ENCODE data around the gene CDK5RAP2.

- TF ChIP-seq EZH2 (IDR thresholded peaks at IDR 0.05; ENCODE audit: borderline replicate concordance, low read depth, low read length, severe bottlenecking) (no peak), CTCF (IDR thresholded peaks at IDR 0.05; ENCODE audit: borderline replicate concordance, extremely low read depth, low read length, poor library complexity, severe bottlenecking) (no peak)
Observed at GRCh38 chr9:120592210-120592609, 12.2 kb upstream of the CDK5RAP2 start.
